Caco-2 (cell line): Measurements from ENCODE around the gene HOXB8. TPM values are rescaled to one million over a fixed set of nuclear protein-coding genes. Genes with fewer than 3 reads are reported as not detected.

Experiments
- BruUV-seq: library from RNA; stranded (reverse); fragments of 400-500 nt; replicated peaks from 2 replicates; lab custom pipeline; 2021; lab: Mats Ljungman, UMichigan
- CTCF ChIA-PET: fragments of 300-600 bp; sonication (Branson Sonifier 250); formaldehyde crosslinking; loops from one replicate; lab custom pipeline; 2022; ENCODE audit warnings: antibody characterized with exemption; lab: Charles Lee
- POLR2A ChIA-PET: fragments of 300-600 bp; sonication (Branson Sonifier 250); formaldehyde crosslinking; loops from one replicate; lab custom pipeline; 2022; ENCODE audit warnings: antibody characterized with exemption; lab: Charles Lee
- DNase-seq, 2 experiments: peaks; one replicate each; pipeline versions ENCODE4 v3.0.0 to v3.0.0-alpha.2; 2020 to 2022
- H3K27me3 ChIP-seq: replicated peaks from 2 replicates; pipeline ENCODE4 v1.6.0; 2011; ENCODE audit warnings: low read length; ENCODE audit not compliant: control insufficient read depth, insufficient read depth
- H3K36me3 ChIP-seq: 2 replicates; pipeline ENCODE4 v1.5.1; 2011; ENCODE audit warnings: low read length; ENCODE audit not compliant: control insufficient read depth, insufficient read depth
- H3K4me1 ChIP-seq: fragments of 250-450 bp; sonication (Bioruptor Pico); 2 replicates; pipeline ENCODE4 v1.5.1; 2020; ENCODE audit warnings: mild to moderate bottlenecking
- H3K4me3 ChIP-seq: 2 replicates; pipeline ENCODE4 v1.5.1; 2011; ENCODE audit warnings: low read depth, mild to moderate bottlenecking, control low read depth, low read length
- H3K9me3 ChIP-seq: fragments of 250-450 bp; sonication (Bioruptor Pico); 2 replicates; pipeline ENCODE4 v1.5.1; 2020; ENCODE audit warnings: mild to moderate bottlenecking, moderate library complexity
- H3K27ac Mint-ChIP-seq: one replicate; pipeline ENCODE4 v1.8.0; 2022; ENCODE audit warnings: mixed read lengths; ENCODE audit not compliant: unreplicated experiment
- H3K27me3 Mint-ChIP-seq: one replicate; pipeline ENCODE4 v1.8.0; 2022; ENCODE audit warnings: mixed read lengths; ENCODE audit not compliant: insufficient read depth, unreplicated experiment
- H3K36me3 Mint-ChIP-seq: one replicate; pipeline ENCODE4 v1.8.0; 2022; ENCODE audit warnings: mild to moderate bottlenecking, mixed read lengths; ENCODE audit not compliant: insufficient read depth, unreplicated experiment
- H3K4me1 Mint-ChIP-seq: one replicate; pipeline ENCODE4 v1.8.0; 2022; ENCODE audit warnings: low read depth, mixed read lengths; ENCODE audit not compliant: unreplicated experiment
- H3K4me3 Mint-ChIP-seq: one replicate; pipeline ENCODE4 v1.8.0; 2022; ENCODE audit warnings: mild to moderate bottlenecking, moderate library complexity, mixed read lengths; ENCODE audit not compliant: unreplicated experiment
- H3K9me3 Mint-ChIP-seq: one replicate; pipeline ENCODE4 v1.8.0; 2022; ENCODE audit warnings: mixed read lengths; ENCODE audit not compliant: unreplicated experiment
- CTCF ChIP-seq, 2 experiments: fragments of 200-600 bp in 1 of 2; IDR thresholded peaks; 1 replicate in 1 of 2; 2 replicates in 1 of 2; pipeline versions ENCODE4 v1.5.1 to v1.8.0; 2011 to 2022; ENCODE audit warnings: antibody characterized with exemption in 1 of 2, control low read depth in 1 of 2, inconsistent platforms in 1 of 2, low read depth in 1 of 2, low read length in 1 of 2, mild to moderate bottlenecking in 1 of 2, moderate library complexity in 1 of 2; ENCODE audit not compliant: insufficient read depth in 1 of 2, severe bottlenecking in 1 of 2, unreplicated experiment in 1 of 2
- intact Hi-C: fragments of 100-400 bp; cut with micrococcal nuclease; formaldehyde crosslinking; loops from one replicate; pipeline ENCODE4 v1.10.0; 2022; ENCODE audit not compliant: unreplicated experiment
- total RNA-seq: library from RNA; stranded (reverse); gene quantifications from 2 replicates; pipeline ENCODE4 v1.2.3, GENCODE V29; 2022

Gene HOXB8
- total RNA-seq, 1 experiment from 2014 or later: 1.2 TPM

GRCh38 chr17:48599354-48599753, 15.7 kb downstream of the HOXB8 start:
- peaks cover 45% of the 10 kb centered on the region for H3K4me1 ChIP-seq
- ChIA-PET CTCF (interaction anchor here (0.5 to 1.4 kb wide), 2 partner anchors 19 to 208 kb away, joined by 3 read pairs; no protein-coding TSS in a partner anchor), POLR2A (interaction anchor here (0.5 kb wide), 1 partner anchor 205 kb away, joined by 3 read pairs; no protein-coding TSS in a partner anchor)
- no peak for TF ChIP-seq CTCF (IDR thresholded peaks at IDR 0.05; ENCODE audit: insufficient read depth in 1 of 2, low read depth in 1 of 2, low read length in 1 of 2, severe bottlenecking in 1 of 2, unreplicated experiment in 1 of 2)
- Mint-ChIP-seq H3K27me3 (peaks cover 22% of the 10 kb centered on the region), H3K4me1 (peaks cover 41% of the 10 kb centered on the region), H3K27ac (no peak overlapping the region), H3K9me3 (no peaks in the 10 kb centered on the region), H3K36me3 (no peaks in the 10 kb centered on the region), H3K4me3 (no peak overlapping the region)
- peaks cover 4% of the 10 kb centered on the region for H3K27me3 ChIP-seq
- BruUV-seq: no TSS peak
- no peak for DNase-seq
- no peaks in the 10 kb centered on the region for H3K36me3 ChIP-seq
- H3K9me3 ChIP-seq: no peaks in the 10 kb centered on the region
- no peak overlapping the region for H3K4me3 ChIP-seq
- intact Hi-C loops: no loop called here

- H3K4me3 ChIP-seq: no peak overlapping the region
Observed at GRCh38 chr17:48598736-48599135, 16.4 kb downstream of the HOXB8 start.

More at GRCh38 chr17:48598736-48599135, 16.4 kb downstream of the HOXB8 start:
- ChIA-PET POLR2A (interaction anchor here (0.5 kb wide), 1 partner anchor 204 kb away, joined by 3 read pairs; no protein-coding TSS in a partner anchor), CTCF (interaction anchor here (0.5 to 1.4 kb wide), 2 partner anchors 20 to 207 kb away, joined by 3 read pairs; no protein-coding TSS in a partner anchor)
- no peak overlapping the region for H3K27ac Mint-ChIP-seq
- H3K9me3 ChIP-seq: no peaks in the 10 kb centered on the region
- H3K4me1 Mint-ChIP-seq: peaks cover 41% of the 10 kb centered on the region
- DNase-seq: no peak
- H3K36me3 Mint-ChIP-seq: no peaks in the 10 kb centered on the region
- no peaks in the 10 kb centered on the region for H3K36me3 ChIP-seq
- no peaks in the 10 kb centered on the region for H3K9me3 Mint-ChIP-seq
- intact Hi-C loops: no loop called here
- peaks cover 22% of the 10 kb centered on the region for H3K27me3 Mint-ChIP-seq
- peak overlapping the region; percentile 86 for H3K4me3 Mint-ChIP-seq
- H3K4me1 ChIP-seq: peaks cover 45% of the 10 kb centered on the region
- no peak for TF ChIP-seq CTCF (IDR thresholded peaks at IDR 0.05; ENCODE audit: insufficient read depth in 1 of 2, low read depth in 1 of 2, low read length in 1 of 2, severe bottlenecking in 1 of 2, unreplicated experiment in 1 of 2)
- no TSS peak for BruUV-seq
- H3K27me3 ChIP-seq: peaks cover 4% of the 10 kb centered on the region
